ENCODE results near the gene GNB1. TPM values are rescaled to one million over a fixed set of nuclear protein-coding genes. Genes with fewer than 3 reads are reported as not detected.

GNB1 gene
- total RNA-seq, 1 donor from 2014 or later = 61.6 TPM

- peaks cover 0 to 3% (median 0%) of the 10 kb centered on the region in 3 donors for H3K9me3 ChIP-seq (ENCODE audit: control insufficient read depth in 3 of 3, low read length in 3 of 3)
- H3K36me3 ChIP-seq (ENCODE audit: control insufficient read depth in 3 of 3, insufficient read depth in 3 of 3, low read length in 3 of 3) = peaks cover 3 to 9% (median 6%) of the 10 kb centered on the region in 3 donors
- H3K27me3 ChIP-seq (ENCODE audit: control insufficient read depth in 3 of 3, insufficient read depth in 3 of 3, low read length in 3 of 3) = no peaks in the 10 kb centered on the region
- H3K4me1 ChIP-seq (ENCODE audit: control insufficient read depth in 3 of 3, insufficient read depth in 3 of 3, low read length in 3 of 3) = peaks cover 22 to 38% (median 23%) of the 10 kb centered on the region in 3 donors
- no peak overlapping the region for H3K27ac ChIP-seq (ENCODE audit: low read depth, low read length)
- H3K9ac ChIP-seq (ENCODE audit: low read depth in 1 of 3, low read length in 3 of 3) = peak overlapping the region in 2 of 3 donors; percentile 34 to 65
- no peak overlapping the region for H3K4me3 ChIP-seq (ENCODE audit: low read length in 3 of 3)
Measured at GRCh38 chr1:1775327-1776226, 115.3 kb downstream of the GNB1 start.

DNA sequence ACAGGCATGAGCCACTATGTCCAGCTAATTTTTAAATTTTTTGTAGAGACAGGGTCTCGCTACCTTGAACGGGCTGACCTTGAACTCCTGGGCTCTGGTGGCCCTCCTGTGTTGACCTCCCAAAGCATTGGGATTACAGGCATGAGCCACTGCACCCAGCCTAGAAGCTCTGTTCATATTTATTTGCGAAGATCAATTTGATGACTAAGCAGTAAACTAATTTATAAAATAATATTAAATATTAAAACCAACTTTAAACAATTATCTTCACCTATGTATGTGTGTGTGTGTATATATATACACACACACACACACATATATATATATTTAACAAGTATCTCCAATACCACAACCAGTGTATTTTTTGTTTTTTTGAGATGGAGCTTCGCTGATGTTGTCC lies 117.0 kb downstream of the GNB1 start:
- no peak overlapping the region for H3K4me3 ChIP-seq (ENCODE audit: low read length in 3 of 3)
- peaks cover 20 to 28% (median 22%) of the 10 kb centered on the region in 3 donors for H3K4me1 ChIP-seq (ENCODE audit: control insufficient read depth in 3 of 3, insufficient read depth in 3 of 3, low read length in 3 of 3)
- H3K36me3 ChIP-seq (ENCODE audit: control insufficient read depth in 3 of 3, insufficient read depth in 3 of 3, low read length in 3 of 3) = peaks cover 3 to 9% (median 6%) of the 10 kb centered on the region in 3 donors
- no peak overlapping the region for H3K27ac ChIP-seq (ENCODE audit: low read depth, low read length)
- no peaks in the 10 kb centered on the region for H3K27me3 ChIP-seq (ENCODE audit: control insufficient read depth in 3 of 3, insufficient read depth in 3 of 3, low read length in 3 of 3)
- H3K9me3 ChIP-seq (ENCODE audit: control insufficient read depth in 3 of 3, low read length in 3 of 3) = peaks cover 0 to 3% (median 0%) of the 10 kb centered on the region in 3 donors
- no peak overlapping the region for H3K9ac ChIP-seq (ENCODE audit: low read depth in 1 of 3, low read length in 3 of 3)

DNA sequence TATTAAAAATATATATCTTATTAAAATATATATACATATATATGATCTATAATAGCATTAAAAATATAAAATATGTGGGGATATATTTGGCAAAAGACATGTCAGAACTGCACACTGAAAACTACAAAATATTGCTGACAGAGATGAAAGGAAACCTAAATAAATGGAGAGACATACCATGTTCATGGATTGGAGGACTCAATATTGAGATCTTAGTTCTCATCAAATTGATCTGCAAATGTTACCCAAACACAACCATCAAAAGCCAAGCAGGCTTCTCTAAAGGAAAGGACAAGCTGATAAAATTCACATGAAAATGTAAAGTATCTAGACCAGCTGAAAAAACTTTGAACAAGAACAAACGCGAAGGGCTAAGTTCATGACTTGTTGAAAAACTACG lies 119.8 kb downstream of the GNB1 start:
- Histone ChIP-seq H3K9ac (ENCODE audit: low read depth in 1 of 3, low read length in 3 of 3) (no peak overlapping the region), H3K4me3 (ENCODE audit: low read length in 3 of 3) (no peak overlapping the region), H3K36me3 (ENCODE audit: control insufficient read depth in 3 of 3, insufficient read depth in 3 of 3, low read length in 3 of 3) (peaks cover 6 to 13% (median 6%) of the 10 kb centered on the region in 3 donors), H3K4me1 (ENCODE audit: control insufficient read depth in 3 of 3, insufficient read depth in 3 of 3, low read length in 3 of 3) (peaks cover 9 to 12% (median 11%) of the 10 kb centered on the region in 3 donors), H3K27me3 (ENCODE audit: control insufficient read depth in 3 of 3, insufficient read depth in 3 of 3, low read length in 3 of 3) (no peaks in the 10 kb centered on the region), H3K9me3 (ENCODE audit: control insufficient read depth in 3 of 3, low read length in 3 of 3) (peaks cover 0 to 3% (median 0%) of the 10 kb centered on the region in 3 donors), H3K27ac (ENCODE audit: low read depth, low read length) (no peak overlapping the region)

DNA sequence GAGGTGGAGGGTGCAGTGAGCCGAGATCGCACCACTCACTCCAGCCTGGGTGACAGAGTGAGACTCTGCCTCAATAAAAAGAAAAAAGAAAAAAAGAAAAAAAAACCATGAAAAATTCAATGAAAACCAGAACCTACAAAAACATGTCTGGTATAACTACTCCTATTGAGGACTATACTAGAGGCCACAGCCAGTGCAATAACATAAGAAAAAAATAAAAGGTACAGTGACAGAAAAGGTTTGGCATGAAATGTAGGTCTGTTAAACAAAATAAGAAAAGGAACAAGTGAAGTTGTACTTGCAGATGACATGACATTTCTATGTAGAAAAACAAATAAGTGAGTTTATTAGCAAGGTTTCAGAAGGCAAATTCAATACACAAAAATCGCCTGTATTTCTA lies 120.8 kb downstream of the GNB1 start:
- Histone ChIP-seq H3K4me3 (ENCODE audit: low read length in 3 of 3) (no peak overlapping the region), H3K4me1 (ENCODE audit: control insufficient read depth in 3 of 3, insufficient read depth in 3 of 3, low read length in 3 of 3) (peaks cover 0 to 2% (median 2%) of the 10 kb centered on the region in 3 donors), H3K9ac (ENCODE audit: low read depth in 1 of 3, low read length in 3 of 3) (no peak overlapping the region), H3K27ac (ENCODE audit: low read depth, low read length) (no peak overlapping the region), H3K27me3 (ENCODE audit: control insufficient read depth in 3 of 3, insufficient read depth in 3 of 3, low read length in 3 of 3) (no peaks in the 10 kb centered on the region), H3K36me3 (ENCODE audit: control insufficient read depth in 3 of 3, insufficient read depth in 3 of 3, low read length in 3 of 3) (peaks cover 6 to 13% (median 6%) of the 10 kb centered on the region in 3 donors), H3K9me3 (ENCODE audit: control insufficient read depth in 3 of 3, low read length in 3 of 3) (peaks cover 0 to 3% (median 0%) of the 10 kb centered on the region in 3 donors)

DNA sequence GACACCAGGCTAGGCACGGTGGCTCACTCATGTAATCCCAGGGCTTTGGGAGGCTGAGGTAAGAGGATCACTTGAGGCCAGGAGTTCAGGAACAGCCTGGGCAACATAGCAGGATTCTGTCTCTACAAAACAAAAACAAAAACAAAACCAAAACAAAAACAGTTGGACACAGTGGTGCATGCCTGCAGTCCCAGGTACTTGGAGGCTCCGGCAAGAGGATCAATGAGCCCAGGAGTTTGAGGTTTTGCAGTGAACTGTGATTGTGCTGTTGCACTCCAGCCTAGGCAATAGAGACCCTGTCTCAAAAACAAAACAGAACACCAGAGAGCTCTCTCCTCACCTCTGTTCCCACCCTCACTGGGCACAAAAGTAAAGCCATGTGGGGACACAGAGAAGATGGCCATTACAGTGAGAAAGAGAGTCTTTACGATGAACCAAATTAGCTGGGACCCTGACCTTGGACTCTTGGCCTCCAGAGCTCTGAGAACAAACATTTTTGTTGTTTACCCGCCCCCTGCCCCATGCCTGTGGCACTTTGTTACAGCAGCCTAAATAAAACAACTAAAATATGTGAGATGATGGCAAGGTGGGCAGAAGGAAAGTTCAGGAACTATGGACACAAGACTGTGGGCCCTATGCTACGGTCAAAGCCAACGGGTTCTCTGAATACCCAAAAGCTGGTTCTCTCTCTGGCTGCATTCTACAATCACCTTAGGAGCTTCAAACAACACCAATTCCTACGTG lies 122.5 kb downstream of the GNB1 start:
- Histone ChIP-seq H3K4me3 (ENCODE audit: low read length in 3 of 3) (no peak overlapping the region), H3K36me3 (ENCODE audit: control insufficient read depth in 3 of 3, insufficient read depth in 3 of 3, low read length in 3 of 3) (peaks cover 14 to 26% (median 17%) of the 10 kb centered on the region in 3 donors), H3K4me1 (ENCODE audit: control insufficient read depth in 3 of 3, insufficient read depth in 3 of 3, low read length in 3 of 3) (no peaks in the 10 kb centered on the region)

GRCh38 chr1:1764876-1765470 lies 125.9 kb downstream of the GNB1 start:
- Histone ChIP-seq H3K4me1 (ENCODE audit: control insufficient read depth in 3 of 3, insufficient read depth in 3 of 3, low read length in 3 of 3) (no peaks in the 10 kb centered on the region), H3K9me3 (ENCODE audit: control insufficient read depth in 3 of 3, low read length in 3 of 3) (no peaks in the 10 kb centered on the region), H3K36me3 (ENCODE audit: control insufficient read depth in 3 of 3, insufficient read depth in 3 of 3, low read length in 3 of 3) (peaks cover 26 to 38% (median 35%) of the 10 kb centered on the region in 3 donors), H3K27ac (ENCODE audit: low read depth, low read length) (no peak overlapping the region), H3K4me3 (ENCODE audit: low read length in 3 of 3) (no peak overlapping the region), H3K9ac (ENCODE audit: low read depth in 1 of 3, low read length in 3 of 3) (no peak overlapping the region), H3K27me3 (ENCODE audit: control insufficient read depth in 3 of 3, insufficient read depth in 3 of 3, low read length in 3 of 3) (no peaks in the 10 kb centered on the region)

More for the DNA sequence above, 122.5 kb downstream of the GNB1 start:
- no peak overlapping the region for H3K27ac ChIP-seq (ENCODE audit: low read depth, low read length)
- H3K27me3 ChIP-seq (ENCODE audit: control insufficient read depth in 3 of 3, insufficient read depth in 3 of 3, low read length in 3 of 3) = no peaks in the 10 kb centered on the region
- peaks cover 0 to 3% (median 0%) of the 10 kb centered on the region in 3 donors for H3K9me3 ChIP-seq (ENCODE audit: control insufficient read depth in 3 of 3, low read length in 3 of 3)
- H3K9ac ChIP-seq (ENCODE audit: low read depth in 1 of 3, low read length in 3 of 3) = no peak overlapping the region

GRCh38 chr1:1763657-1764621 lies 126.9 kb downstream of the GNB1 start:
- no peak overlapping the region for H3K27ac ChIP-seq (ENCODE audit: low read depth, low read length)
- peaks cover 34 to 44% (median 43%) of the 10 kb centered on the region in 3 donors for H3K36me3 ChIP-seq (ENCODE audit: control insufficient read depth in 3 of 3, insufficient read depth in 3 of 3, low read length in 3 of 3)
- no peak overlapping the region for H3K9ac ChIP-seq (ENCODE audit: low read depth in 1 of 3, low read length in 3 of 3)
- no peaks in the 10 kb centered on the region for H3K9me3 ChIP-seq (ENCODE audit: control insufficient read depth in 3 of 3, low read length in 3 of 3)
- H3K4me3 ChIP-seq (ENCODE audit: low read length in 3 of 3) = no peak overlapping the region
- H3K4me1 ChIP-seq (ENCODE audit: control insufficient read depth in 3 of 3, insufficient read depth in 3 of 3, low read length in 3 of 3) = peaks cover 6 to 10% (median 6%) of the 10 kb centered on the region in 3 donors
- H3K27me3 ChIP-seq (ENCODE audit: control insufficient read depth in 3 of 3, insufficient read depth in 3 of 3, low read length in 3 of 3) = no peaks in the 10 kb centered on the region

GRCh38 chr1:1761504-1762376 lies 129.1 kb downstream of the GNB1 start:
- H3K27ac ChIP-seq (ENCODE audit: low read depth, low read length) = no peak overlapping the region

More at GRCh38 chr1:1761504-1762376, 129.1 kb downstream of the GNB1 start:
- Histone ChIP-seq H3K36me3 (ENCODE audit: control insufficient read depth in 3 of 3, insufficient read depth in 3 of 3, low read length in 3 of 3) (peaks cover 36 to 49% (median 49%) of the 10 kb centered on the region in 3 donors), H3K4me1 (ENCODE audit: control insufficient read depth in 3 of 3, insufficient read depth in 3 of 3, low read length in 3 of 3) (peaks cover 10 to 20% (median 14%) of the 10 kb centered on the region in 3 donors), H3K9me3 (ENCODE audit: control insufficient read depth in 3 of 3, low read length in 3 of 3) (no peaks in the 10 kb centered on the region), H3K4me3 (ENCODE audit: low read length in 3 of 3) (no peak overlapping the region), H3K9ac (ENCODE audit: low read depth in 1 of 3, low read length in 3 of 3) (no peak overlapping the region), H3K27me3 (ENCODE audit: control insufficient read depth in 3 of 3, insufficient read depth in 3 of 3, low read length in 3 of 3) (no peaks in the 10 kb centered on the region)
